ENCODE measurements around the gene TMPRSS6.

Gene TMPRSS6

GRCh38 chr22:37044634-37045625 is 64.6 kb downstream of the TMPRSS6 start:
- peak in 5 of 42 donors; percentile 62 to 73 (median 67) for DNase-seq
- intact Hi-C loops (cut with DNase I): no loop called here

GRCh38 chr22:37043828-37044538 is 65.5 kb downstream of the TMPRSS6 start:
- peak in 2 of 42 donors; percentile 35 to 49 for DNase-seq
- intact Hi-C loops (cut with DNase I): no loop called here

DNA sequence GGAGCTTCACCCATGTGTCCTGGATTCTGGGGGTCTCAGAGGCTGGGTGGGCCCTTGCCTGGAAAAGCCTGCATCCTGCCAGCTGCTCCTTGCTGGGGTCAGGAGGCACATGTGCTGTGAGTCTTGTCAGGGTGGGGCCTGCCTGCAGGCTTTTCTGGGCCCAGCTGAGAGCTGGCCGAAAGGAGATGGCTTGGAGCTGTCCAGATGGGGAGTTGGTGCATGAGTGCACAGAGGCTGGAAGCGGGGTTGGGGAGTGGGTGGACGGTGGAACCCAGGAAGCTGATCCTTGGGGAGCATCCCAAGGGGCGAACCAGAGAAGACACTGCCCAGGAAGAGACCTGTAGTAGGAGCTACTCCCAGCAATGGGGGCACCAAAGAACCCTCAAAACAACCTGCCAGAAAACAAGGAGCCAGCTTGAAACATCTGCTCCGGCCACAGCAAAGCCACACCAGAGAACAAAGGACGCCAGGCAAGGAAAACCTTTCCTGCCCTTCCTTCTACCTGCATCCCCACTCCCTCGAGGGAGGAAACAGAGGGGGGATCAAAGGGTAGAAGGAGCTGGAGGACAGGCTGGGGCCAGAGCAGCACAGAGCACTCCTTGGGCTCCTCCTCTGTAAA is 66.2 kb downstream of the TMPRSS6 start:
- intact Hi-C loops (cut with DNase I): no loop called here
- DNase-seq: no peak

GRCh38 chr22:37039466-37039865 is 70.0 kb downstream of the TMPRSS6 start:
- intact Hi-C loops (cut with DNase I): no loop called here
- no peak for DNase-seq

DNA sequence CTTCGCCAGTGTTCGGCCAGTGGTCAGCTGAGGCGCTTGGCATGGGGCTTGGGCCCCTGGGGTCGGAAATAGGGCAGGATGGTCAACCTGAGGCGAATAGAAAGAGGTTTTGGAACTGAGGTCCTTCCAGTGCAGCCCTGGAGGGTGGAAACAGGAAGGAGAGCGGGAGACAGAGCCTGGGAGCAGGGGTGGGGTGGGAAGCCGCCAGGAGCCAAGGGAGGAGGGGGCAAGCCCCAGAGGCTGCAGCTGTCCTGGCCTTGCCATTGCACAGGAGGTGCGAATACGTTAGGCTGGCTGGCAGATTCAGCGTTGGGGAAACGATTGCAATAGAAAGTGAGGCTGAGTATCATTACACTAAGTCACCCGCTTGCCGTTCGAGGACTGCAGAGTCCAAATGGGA is 71.8 kb downstream of the TMPRSS6 start:
- intact Hi-C loops (cut with DNase I): no loop called here

GRCh38 chr22:37036655-37037377 is 72.7 kb downstream of the TMPRSS6 start:
- peak in 9 of 42 donors; percentile 36 to 68 (median 55) for DNase-seq
- intact Hi-C loops (cut with DNase I): no loop called here

More for the DNA sequence above, 71.8 kb downstream of the TMPRSS6 start:
- DNase-seq: no peak

DNA sequence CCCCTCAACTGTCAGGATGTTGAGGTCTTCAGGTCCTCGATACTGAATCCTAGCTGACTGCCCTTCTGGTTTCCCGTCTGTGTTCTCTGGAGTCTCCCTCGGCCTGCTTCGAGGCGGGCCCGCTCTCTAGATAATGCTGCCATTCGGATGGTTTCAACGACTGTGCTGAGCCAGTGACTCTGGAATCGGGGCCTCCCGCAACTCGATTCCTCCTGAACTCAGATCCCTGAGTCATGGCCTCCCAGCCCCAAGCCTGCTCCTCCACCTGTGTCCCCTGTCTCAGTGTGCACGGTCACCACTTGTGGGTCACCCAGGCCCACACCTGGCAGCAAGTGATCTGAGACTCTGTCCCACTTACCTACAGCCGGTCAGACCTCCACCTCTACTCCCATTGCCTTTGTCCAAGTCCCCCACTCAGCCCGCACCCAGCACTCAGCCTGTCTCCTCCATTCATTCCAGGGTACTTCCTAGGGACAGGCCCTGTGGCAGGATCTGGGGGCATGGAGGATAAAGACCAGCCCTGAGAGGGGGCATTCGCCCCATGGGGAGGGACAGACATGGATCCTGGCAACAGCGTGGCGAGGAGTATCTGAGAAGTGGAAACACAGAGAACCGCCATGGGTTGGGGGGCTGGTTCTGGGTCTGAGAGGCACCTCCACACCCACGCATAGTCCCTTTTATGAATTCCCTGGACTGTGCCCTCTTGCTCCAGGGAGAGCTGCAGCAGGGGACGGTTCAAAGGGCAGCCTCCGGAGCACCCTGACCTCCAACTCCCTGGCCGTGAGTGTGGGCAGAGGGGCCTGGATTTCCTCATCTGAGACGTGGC is 75.7 kb downstream of the TMPRSS6 start:
- intact Hi-C loops (cut with DNase I): no loop called here
- DNase-seq: no peak

- peak in 12 of 42 donors; percentile 38 to 72 (median 55) for DNase-seq
- intact Hi-C loops (cut with DNase I): no loop called here
Measured at GRCh38 chr22:37032535-37033460, 76.7 kb downstream of the TMPRSS6 start.

GRCh38 chr22:37032134-37032534 is 77.4 kb downstream of the TMPRSS6 start:
- intact Hi-C loops (cut with DNase I): no loop called here
- DNase-seq: peak in 6 of 42 donors; percentile 43 to 68 (median 54)

DNA sequence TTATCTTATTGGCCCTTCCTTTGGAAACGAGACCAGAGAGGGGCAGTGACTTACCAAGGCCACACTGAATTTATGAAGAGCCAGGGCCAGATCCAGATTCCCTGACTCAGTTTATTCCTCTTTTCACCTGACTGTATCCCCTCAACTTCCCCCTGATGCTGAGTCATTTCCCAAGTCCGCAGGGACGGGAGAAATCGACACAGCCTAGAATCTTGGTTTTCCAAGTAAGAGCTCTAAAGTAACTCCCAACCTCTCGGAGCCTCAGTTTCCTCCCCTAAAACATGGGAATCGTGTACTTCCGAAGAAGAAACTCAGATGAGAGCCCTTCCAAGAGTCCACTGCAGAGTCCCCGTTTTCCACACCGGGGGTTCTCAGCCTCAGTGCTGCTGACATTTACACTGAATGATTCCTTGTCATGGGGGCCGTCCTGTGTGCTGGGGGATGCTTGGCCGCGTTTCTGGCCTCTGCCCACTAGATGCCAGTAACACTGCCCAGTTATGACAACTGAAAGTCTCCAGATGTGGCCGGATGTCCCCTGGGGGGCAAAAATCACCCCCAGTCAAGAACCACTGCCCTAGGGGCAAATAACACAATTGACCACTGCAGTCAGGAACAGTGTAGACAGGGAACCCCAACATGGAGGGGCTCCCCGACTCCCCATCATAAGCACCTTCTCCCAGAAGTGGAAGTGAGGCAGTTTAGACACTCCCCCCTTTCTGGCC is 78.8 kb downstream of the TMPRSS6 start:
- DNase-seq: no peak
- intact Hi-C loops (cut with DNase I): no loop called here

DNA sequence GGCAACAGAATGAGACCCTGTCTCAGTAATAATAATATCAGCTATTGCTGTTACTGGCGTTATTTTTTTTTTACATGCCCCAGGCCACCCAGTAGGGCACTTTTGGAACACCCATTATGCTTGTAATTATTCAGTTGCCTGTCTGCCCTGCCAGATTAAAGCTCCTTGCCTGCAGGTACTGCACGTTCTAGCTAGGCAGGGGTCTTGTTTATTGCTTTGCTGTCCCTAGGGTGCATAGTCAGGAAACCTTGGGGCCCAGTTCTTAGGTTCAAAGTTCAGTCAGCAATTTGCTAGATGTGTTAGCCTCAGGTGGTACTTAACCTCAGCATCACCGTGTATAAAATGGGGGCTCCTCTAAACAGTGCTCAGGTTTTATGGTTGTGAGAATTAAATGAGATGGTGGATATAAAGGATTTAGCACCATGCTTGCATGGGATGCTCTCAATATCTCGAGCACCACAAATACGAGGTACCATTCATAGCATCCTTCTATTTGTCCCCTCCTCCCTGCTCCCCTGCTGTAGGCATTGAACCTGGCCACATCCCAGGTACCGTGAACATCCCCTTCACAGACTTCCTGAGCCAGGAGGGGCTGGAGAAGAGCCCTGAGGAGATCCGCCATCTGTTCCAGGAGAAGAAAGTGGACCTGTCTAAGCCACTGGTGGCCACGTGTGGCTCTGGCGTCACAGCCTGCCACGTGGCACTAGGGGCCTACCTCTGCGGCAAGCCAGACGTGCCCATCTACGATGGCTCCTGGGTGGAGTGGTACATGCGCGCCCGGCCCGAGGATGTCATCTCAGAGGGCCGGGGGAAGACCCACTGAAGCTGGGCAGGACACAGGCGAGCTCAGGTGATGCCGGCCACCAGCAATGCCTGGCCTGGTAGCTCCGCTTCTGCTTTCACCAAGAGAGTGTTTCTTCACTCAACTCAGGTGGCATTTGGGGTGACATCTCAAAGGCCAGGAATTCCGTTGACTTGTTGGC is 80.5 kb downstream of the TMPRSS6 start:
- intact Hi-C loops (cut with DNase I): no loop called here
- no peak for DNase-seq

GRCh38 chr22:37027556-37027955 is 82.0 kb downstream of the TMPRSS6 start:
- intact Hi-C loops (cut with DNase I): no loop called here
- no peak for DNase-seq

DNA sequence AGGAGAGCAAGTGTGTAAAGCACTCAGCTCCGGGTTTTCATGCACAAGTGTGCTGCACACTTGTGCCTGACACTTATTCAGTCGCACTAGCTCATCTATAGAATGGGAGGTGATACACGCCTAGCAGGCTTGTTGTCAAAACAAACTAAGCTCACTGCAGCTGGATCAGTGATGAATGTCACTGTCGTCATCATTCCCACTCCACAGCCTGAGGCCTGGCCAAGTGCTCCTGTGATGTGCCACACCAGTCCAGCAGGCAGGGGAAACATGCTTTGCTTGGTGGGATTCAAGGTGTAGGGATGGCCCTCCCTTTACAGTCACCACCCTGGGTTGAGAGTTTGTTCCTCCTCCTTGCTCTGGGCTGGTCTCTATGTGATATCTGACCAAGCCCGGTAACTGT is 83.2 kb downstream of the TMPRSS6 start:
- DNase-seq: peak in 2 of 42 donors; percentile 38 to 55
- intact Hi-C loops (cut with DNase I): no loop called here

DNA sequence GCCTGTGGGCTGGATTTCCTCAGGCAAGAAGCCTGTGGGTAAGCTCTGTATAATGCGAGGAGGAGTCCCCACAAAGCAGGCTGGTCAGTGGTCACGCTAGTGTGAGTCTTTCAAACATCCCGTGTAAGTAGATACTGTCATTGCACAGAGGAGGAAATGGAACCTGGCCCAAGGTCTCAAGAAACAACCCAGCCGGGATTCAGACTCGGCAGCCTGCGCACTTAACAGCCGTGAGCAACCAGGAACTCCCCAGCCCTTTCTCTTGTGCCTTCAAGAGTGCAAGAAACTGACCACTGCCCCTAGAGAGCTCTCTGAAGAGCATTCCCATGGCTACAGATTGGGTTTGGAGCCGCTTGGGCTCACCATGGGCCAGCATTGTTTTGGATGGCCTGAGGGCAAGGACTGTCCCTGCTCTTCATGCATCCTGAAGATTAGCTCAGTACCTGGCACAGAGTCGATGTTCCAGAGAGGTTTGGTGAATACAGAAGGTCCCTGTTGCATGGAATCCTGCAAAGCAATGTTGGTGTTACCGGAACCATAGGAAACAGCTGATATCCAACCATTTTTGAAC is 83.9 kb downstream of the TMPRSS6 start:
- intact Hi-C loops (cut with DNase I): no loop called here
- DNase-seq: no peak
